Stomach (tissue), 4 donors: ENCODE measurements around the gene AIF1L.

Source experiments
- POLR2A ChIP-seq, 4 donors: fragments of 450-650 bp; IDR thresholded peaks; one replicate each; pipeline ENCODE4 v1.6.1; 2016; ENCODE audit warnings: antibody characterized with exemption in 4 of 4, control low read depth in 2 of 4, mild to moderate bottlenecking in 1 of 4, moderate library complexity in 1 of 4
- TF ChIP-seq, protein P1 (sequence below), 7 experiments: fragments of 450-650 bp in 4 of 7; fragments of 200-600 bp in 3 of 7; sonication (generic) in 3 of 7; IDR thresholded peaks; one replicate each; pipeline ENCODE4 v1.5.1; 2016 to 2019; ENCODE audit warnings: antibody characterized with exemption in 7 of 7, control low read depth in 2 of 7, mild to moderate bottlenecking in 1 of 7

DNA sequence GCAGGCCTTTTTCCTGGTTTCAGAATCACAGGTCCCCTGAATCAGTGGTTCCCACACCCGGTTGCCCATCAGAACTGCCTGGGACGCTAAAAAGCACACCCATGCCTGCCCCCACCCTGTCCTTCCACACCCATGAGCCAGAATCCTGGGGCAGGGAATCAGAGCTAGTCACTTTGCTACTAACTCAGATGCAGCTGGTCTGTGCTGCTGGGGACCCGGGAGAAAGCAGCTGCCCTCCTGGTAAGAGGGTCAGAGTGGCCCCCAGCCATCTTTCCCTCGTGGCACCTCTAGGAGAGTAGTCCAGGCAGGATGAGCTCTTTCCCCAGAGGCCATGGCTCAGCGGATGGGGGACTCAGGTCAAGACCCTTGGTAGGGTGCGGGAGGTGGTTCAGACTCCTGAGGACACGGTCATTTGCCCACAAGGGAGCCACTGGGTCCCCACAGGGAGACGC is 17.8 kb downstream of the AIF1L start:
- TF ChIP-seq, protein P1, sequence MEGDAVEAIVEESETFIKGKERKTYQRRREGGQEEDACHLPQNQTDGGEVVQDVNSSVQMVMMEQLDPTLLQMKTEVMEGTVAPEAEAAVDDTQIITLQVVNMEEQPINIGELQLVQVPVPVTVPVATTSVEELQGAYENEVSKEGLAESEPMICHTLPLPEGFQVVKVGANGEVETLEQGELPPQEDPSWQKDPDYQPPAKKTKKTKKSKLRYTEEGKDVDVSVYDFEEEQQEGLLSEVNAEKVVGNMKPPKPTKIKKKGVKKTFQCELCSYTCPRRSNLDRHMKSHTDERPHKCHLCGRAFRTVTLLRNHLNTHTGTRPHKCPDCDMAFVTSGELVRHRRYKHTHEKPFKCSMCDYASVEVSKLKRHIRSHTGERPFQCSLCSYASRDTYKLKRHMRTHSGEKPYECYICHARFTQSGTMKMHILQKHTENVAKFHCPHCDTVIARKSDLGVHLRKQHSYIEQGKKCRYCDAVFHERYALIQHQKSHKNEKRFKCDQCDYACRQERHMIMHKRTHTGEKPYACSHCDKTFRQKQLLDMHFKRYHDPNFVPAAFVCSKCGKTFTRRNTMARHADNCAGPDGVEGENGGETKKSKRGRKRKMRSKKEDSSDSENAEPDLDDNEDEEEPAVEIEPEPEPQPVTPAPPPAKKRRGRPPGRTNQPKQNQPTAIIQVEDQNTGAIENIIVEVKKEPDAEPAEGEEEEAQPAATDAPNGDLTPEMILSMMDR (IDR thresholded peaks at IDR 0.05) = no peak
- no peak for TF ChIP-seq POLR2A (IDR thresholded peaks at IDR 0.05)
